CD8-positive, alpha-beta memory T cell (primary cell): ENCODE results near the gene ETV2. TPM values are rescaled to one million over a fixed set of nuclear protein-coding genes. Genes with fewer than 3 reads are reported as not detected.

Source experiments
- CTCF ChIA-PET: fragments of 350-600 bp; sonication (Branson Sonifier 250); formaldehyde crosslinking; loops from one replicate; lab custom pipeline; 2021; ENCODE audit warnings: antibody characterized with exemption; lab: Charles Lee
- POLR2A ChIA-PET: fragments of 350-600 bp; sonication (Branson Sonifier 250); formaldehyde crosslinking; loops from one replicate; lab custom pipeline; 2021; ENCODE audit warnings: antibody characterized with exemption; lab: Charles Lee
- DNase-seq, 5 donors: peaks; one replicate each; pipeline versions ENCODE4 v3.0.0 to v3.0.0-alpha.2; 2020 to 2022; ENCODE audit warnings: mixed read lengths in 1 of 5
- H3K27ac ChIP-seq: one replicate; pipeline ENCODE4 v1.7.0; 2013; ENCODE audit warnings: low read depth, mild to moderate bottlenecking, low read length, moderate library complexity
- H3K27me3 ChIP-seq: 2 replicates; pipeline ENCODE4 v1.7.0; 2013; ENCODE audit warnings: low read length, mild to moderate bottlenecking; ENCODE audit not compliant: insufficient read depth, poor library complexity, severe bottlenecking
- H3K36me3 ChIP-seq: 2 replicates; pipeline ENCODE4 v1.7.0; 2013; ENCODE audit warnings: mild to moderate bottlenecking, low read length, moderate library complexity; ENCODE audit not compliant: insufficient read depth
- H3K4me1 ChIP-seq: 2 replicates; pipeline ENCODE4 v1.7.0; 2013; ENCODE audit warnings: mild to moderate bottlenecking, low read length, moderate library complexity; ENCODE audit not compliant: insufficient read depth
- H3K4me3 ChIP-seq: 2 replicates; pipeline ENCODE4 v1.7.0; 2013; ENCODE audit warnings: mild to moderate bottlenecking, low read length
- H3K9me3 ChIP-seq: 2 replicates; pipeline ENCODE4 v1.7.0; 2013; ENCODE audit warnings: mild to moderate bottlenecking, low read length
- H3K27ac Mint-ChIP-seq, 8 donors: one replicate each; pipeline ENCODE4 v1.8.0; 2020 to 2021; ENCODE audit warnings: mixed read lengths in 8 of 8, mild to moderate bottlenecking in 6 of 8, inconsistent platforms in 3 of 8, moderate library complexity in 3 of 8
- H3K27me3 Mint-ChIP-seq, 2 donors: one replicate each; pipeline ENCODE4 v1.8.0; 2020 to 2021; ENCODE audit warnings: mixed read lengths in 2 of 2, mild to moderate bottlenecking in 1 of 2, moderate library complexity in 1 of 2
- H3K36me3 Mint-ChIP-seq, 3 donors: one replicate each; pipeline ENCODE4 v1.8.0; 2020 to 2021; ENCODE audit warnings: mixed read lengths in 3 of 3, inconsistent platforms in 1 of 3, mild to moderate bottlenecking in 1 of 3
- H3K4me1 Mint-ChIP-seq, 3 donors: one replicate each; pipeline ENCODE4 v1.8.0; 2020 to 2021; ENCODE audit warnings: mixed read lengths in 3 of 3, inconsistent platforms in 1 of 3, mild to moderate bottlenecking in 1 of 3
- H3K4me3 Mint-ChIP-seq, 7 donors: one replicate each; pipeline ENCODE4 v1.8.0; 2020 to 2021; ENCODE audit warnings: mixed read lengths in 7 of 7, mild to moderate bottlenecking in 6 of 7, moderate library complexity in 4 of 7, inconsistent platforms in 2 of 7
- H3K9me3 Mint-ChIP-seq, 5 donors: one replicate each; pipeline ENCODE4 v1.8.0; 2020 to 2022; ENCODE audit warnings: mixed read lengths in 5 of 5, mild to moderate bottlenecking in 3 of 5, moderate library complexity in 2 of 5, inconsistent platforms in 1 of 5
- polyA plus RNA-seq: library from polyadenylated mRNA; unstranded; fragments of 300-500 nt; fragmentation: Illumina TruSeq; gene quantifications from one replicate; pipeline ENCODE4 v1.2.3, GENCODE V29; 2021
- total RNA-seq, 2 experiments: library from RNA; stranded (reverse); gene quantifications; one replicate each; pipeline ENCODE4 v1.2.3, GENCODE V29; 2021

The ETV2 gene
- total and polyA plus RNA-seq, 3 experiments from 2014 or later: 1.2 to 1.4 (median 1.2) TPM

GRCh38 chr19:35615036-35615435, 26.5 kb upstream of the ETV2 start:
- Mint-ChIP-seq H3K4me3 (no peak overlapping the region), H3K9me3 (no peaks in the 10 kb centered on the region), H3K27ac (peak overlapping the region in 1 of 8 donors; percentile 67), H3K27me3 (no peaks in the 10 kb centered on the region), H3K36me3 (peaks cover 0 to 38% (median 4%) of the 10 kb centered on the region in 3 donors), H3K4me1 (peaks cover 15 to 29% (median 16%) of the 10 kb centered on the region in 3 donors)
- H3K27me3 ChIP-seq: no peaks in the 10 kb centered on the region
- H3K36me3 ChIP-seq: no peaks in the 10 kb centered on the region
- DNase-seq: no peak
- POLR2A ChIA-PET: no interaction called here
- H3K9me3 ChIP-seq: no peaks in the 10 kb centered on the region
- H3K4me1 ChIP-seq: peaks cover 23% of the 10 kb centered on the region
- no peak overlapping the region for H3K27ac ChIP-seq
- no peak overlapping the region for H3K4me3 ChIP-seq
- CTCF ChIA-PET: interaction anchor here (0.7 to 1.2 kb wide), 2 partner anchors 8 to 16 kb away, joined by 3 read pairs; no protein-coding TSS in a partner anchor

GRCh38 chr19:35618857-35619256, 22.7 kb upstream of the ETV2 start:
- CTCF ChIA-PET: no interaction called here
- H3K9me3 ChIP-seq: no peaks in the 10 kb centered on the region

GRCh38 chr19:35619290-35619923, 22.1 kb upstream of the ETV2 start:
- Histone ChIP-seq H3K4me3 (no peak overlapping the region), H3K4me1 (no peaks in the 10 kb centered on the region), H3K27ac (no peak overlapping the region), H3K27me3 (no peaks in the 10 kb centered on the region), H3K36me3 (no peaks in the 10 kb centered on the region), H3K9me3 (no peaks in the 10 kb centered on the region)
- Mint-ChIP-seq H3K4me1 (no peaks in the 10 kb centered on the region), H3K4me3 (no peak overlapping the region), H3K36me3 (peaks cover 0 to 50% (median 8%) of the 10 kb centered on the region in 3 donors), H3K9me3 (no peaks in the 10 kb centered on the region), H3K27ac (no peak overlapping the region), H3K27me3 (peaks cover 0 to 1% of the 10 kb centered on the region in 2 donors)
- POLR2A ChIA-PET: no interaction called here
- CTCF ChIA-PET: no interaction called here
- DNase-seq: no peak

More at GRCh38 chr19:35618857-35619256, 22.7 kb upstream of the ETV2 start:
- peak overlapping the region in 1 of 8 donors; percentile 20 for H3K27ac Mint-ChIP-seq
- H3K27me3 ChIP-seq: no peaks in the 10 kb centered on the region
- no peak overlapping the region for H3K27ac ChIP-seq
- peaks cover 0 to 50% (median 8%) of the 10 kb centered on the region in 3 donors for H3K36me3 Mint-ChIP-seq
- POLR2A ChIA-PET: no interaction called here
- peaks cover 0 to 1% (median under 1%) of the 10 kb centered on the region in 3 donors for H3K4me1 Mint-ChIP-seq
- H3K9me3 Mint-ChIP-seq: no peaks in the 10 kb centered on the region
- no peak overlapping the region for H3K4me3 ChIP-seq
- no peak for DNase-seq
- no peaks in the 10 kb centered on the region for H3K4me1 ChIP-seq
- no peak overlapping the region for H3K4me3 Mint-ChIP-seq
- H3K27me3 Mint-ChIP-seq: peaks cover 0 to 1% of the 10 kb centered on the region in 2 donors
- no peaks in the 10 kb centered on the region for H3K36me3 ChIP-seq

GRCh38 chr19:35620001-35620400, 21.5 kb upstream of the ETV2 start:
- no peak overlapping the region for H3K27ac Mint-ChIP-seq
- Histone ChIP-seq H3K4me1 (no peaks in the 10 kb centered on the region), H3K4me3 (no peak overlapping the region), H3K9me3 (no peaks in the 10 kb centered on the region), H3K36me3 (no peaks in the 10 kb centered on the region), H3K27ac (no peak overlapping the region), H3K27me3 (no peaks in the 10 kb centered on the region)
- no peak for DNase-seq
- H3K4me1 Mint-ChIP-seq: no peaks in the 10 kb centered on the region
- ChIA-PET POLR2A (no interaction called here), CTCF (no interaction called here)
- H3K9me3 Mint-ChIP-seq: no peaks in the 10 kb centered on the region
- peaks cover 0 to 45% (median 8%) of the 10 kb centered on the region in 3 donors for H3K36me3 Mint-ChIP-seq
- no peak overlapping the region for H3K4me3 Mint-ChIP-seq
- peaks cover 0 to 1% of the 10 kb centered on the region in 2 donors for H3K27me3 Mint-ChIP-seq

- Mint-ChIP-seq H3K4me3 (no peak overlapping the region), H3K36me3 (peaks cover 0 to 33% (median 4%) of the 10 kb centered on the region in 3 donors), H3K27ac (no peak overlapping the region), H3K27me3 (peaks cover 0 to 1% of the 10 kb centered on the region in 2 donors), H3K9me3 (no peaks in the 10 kb centered on the region), H3K4me1 (peaks cover 0 to 4% (median 0%) of the 10 kb centered on the region in 3 donors)
- no peaks in the 10 kb centered on the region for H3K4me1 ChIP-seq
- no peak overlapping the region for H3K4me3 ChIP-seq
- H3K9me3 ChIP-seq: no peaks in the 10 kb centered on the region
- no peaks in the 10 kb centered on the region for H3K36me3 ChIP-seq
- CTCF ChIA-PET: no interaction called here
- no peak for DNase-seq
- no peak overlapping the region for H3K27ac ChIP-seq
- POLR2A ChIA-PET: no interaction called here
- H3K27me3 ChIP-seq: no peaks in the 10 kb centered on the region
Observed at GRCh38 chr19:35621708-35622107, 19.8 kb upstream of the ETV2 start.

- no peaks in the 10 kb centered on the region for H3K36me3 ChIP-seq
- CTCF ChIA-PET: interaction anchor here (0.7 kb wide), 1 partner anchor 15 kb away, joined by 3 read pairs; no protein-coding TSS in a partner anchor
- no peak overlapping the region for H3K4me3 ChIP-seq
- Mint-ChIP-seq H3K27ac (no peak overlapping the region), H3K4me1 (peaks cover 0 to 4% (median 0%) of the 10 kb centered on the region in 3 donors), H3K9me3 (no peaks in the 10 kb centered on the region), H3K27me3 (peaks cover 0 to 1% of the 10 kb centered on the region in 2 donors), H3K4me3 (no peak overlapping the region), H3K36me3 (peaks cover 0 to 25% (median 4%) of the 10 kb centered on the region in 3 donors)
- no peak overlapping the region for H3K27ac ChIP-seq
- POLR2A ChIA-PET: no interaction called here
- H3K4me1 ChIP-seq: no peaks in the 10 kb centered on the region
- no peaks in the 10 kb centered on the region for H3K27me3 ChIP-seq
- DNase-seq: no peak
- H3K9me3 ChIP-seq: no peaks in the 10 kb centered on the region
Observed at GRCh38 chr19:35622750-35623149, 18.8 kb upstream of the ETV2 start.

- Mint-ChIP-seq H3K9me3 (no peaks in the 10 kb centered on the region), H3K27ac (peak overlapping the region in 2 of 8 donors; percentile 33 to 38), H3K27me3 (peaks cover 0 to 1% of the 10 kb centered on the region in 2 donors), H3K36me3 (peaks cover 0 to 21% (median 4%) of the 10 kb centered on the region in 3 donors), H3K4me3 (peak overlapping the region in 1 of 7 donors; percentile 83), H3K4me1 (peaks cover 6 to 8% (median 6%) of the 10 kb centered on the region in 3 donors)
- no peaks in the 10 kb centered on the region for H3K36me3 ChIP-seq
- H3K27me3 ChIP-seq: no peaks in the 10 kb centered on the region
- DNase-seq: no peak
- no peak overlapping the region for H3K27ac ChIP-seq
- peaks cover 5% of the 10 kb centered on the region for H3K4me1 ChIP-seq
- no peaks in the 10 kb centered on the region for H3K9me3 ChIP-seq
- no peak overlapping the region for H3K4me3 ChIP-seq
- POLR2A ChIA-PET: interaction anchor here (0.7 to 1.1 kb wide), 2 partner anchors 24 to 360 kb away, joined by 3 to 5 read pairs; partner anchors contain the start of gene COX6B1
- CTCF ChIA-PET: no interaction called here
Observed at GRCh38 chr19:35623327-35624010, 18.1 kb upstream of the ETV2 start.

- peaks cover 15% of the 10 kb centered on the region for H3K4me1 ChIP-seq
- H3K36me3 ChIP-seq: peaks cover 28% of the 10 kb centered on the region
- Mint-ChIP-seq H3K27me3 (peaks cover 0 to 3% of the 10 kb centered on the region in 2 donors), H3K4me1 (peaks cover 22 to 38% (median 29%) of the 10 kb centered on the region in 3 donors), H3K27ac (peak overlapping the region; percentile 88 to 100 (median 97)), H3K9me3 (no peaks in the 10 kb centered on the region), H3K36me3 (peaks cover 5 to 41% (median 8%) of the 10 kb centered on the region in 3 donors), H3K4me3 (peak overlapping the region; percentile 91 to 99 (median 95))
- H3K9me3 ChIP-seq: no peaks in the 10 kb centered on the region
- H3K4me3 ChIP-seq: peak overlapping the region; percentile 86
- DNase-seq: no peak
- no peaks in the 10 kb centered on the region for H3K27me3 ChIP-seq
- POLR2A ChIA-PET: no interaction called here
- H3K27ac ChIP-seq: peak overlapping the region; percentile 90
- CTCF ChIA-PET: no interaction called here
Observed at GRCh38 chr19:35628264-35628564, 13.3 kb upstream of the ETV2 start.
